ENCODE results near the gene PIGX.
A peak's percentile ranks its signal among the peaks of the same experiment; 100 is the strongest.

PIGX gene

GRCh38 chr3:196711838-196712513, at the start of gene PIGX, which contains the start of gene CEP19:
Gene PIGX, plus strand, starts transcription at chr3:196712377.
Gene CEP19, minus strand, starts transcription at chr3:196712250. Its CDS starts 3,593 bp downstream, at chr3:196708657.
- peak; percentile 75 for DNase-seq

- DNase-seq = no peak
Measured at GRCh38 chr3:196662711-196663571, 49.2 kb upstream of the PIGX start.

DNA sequence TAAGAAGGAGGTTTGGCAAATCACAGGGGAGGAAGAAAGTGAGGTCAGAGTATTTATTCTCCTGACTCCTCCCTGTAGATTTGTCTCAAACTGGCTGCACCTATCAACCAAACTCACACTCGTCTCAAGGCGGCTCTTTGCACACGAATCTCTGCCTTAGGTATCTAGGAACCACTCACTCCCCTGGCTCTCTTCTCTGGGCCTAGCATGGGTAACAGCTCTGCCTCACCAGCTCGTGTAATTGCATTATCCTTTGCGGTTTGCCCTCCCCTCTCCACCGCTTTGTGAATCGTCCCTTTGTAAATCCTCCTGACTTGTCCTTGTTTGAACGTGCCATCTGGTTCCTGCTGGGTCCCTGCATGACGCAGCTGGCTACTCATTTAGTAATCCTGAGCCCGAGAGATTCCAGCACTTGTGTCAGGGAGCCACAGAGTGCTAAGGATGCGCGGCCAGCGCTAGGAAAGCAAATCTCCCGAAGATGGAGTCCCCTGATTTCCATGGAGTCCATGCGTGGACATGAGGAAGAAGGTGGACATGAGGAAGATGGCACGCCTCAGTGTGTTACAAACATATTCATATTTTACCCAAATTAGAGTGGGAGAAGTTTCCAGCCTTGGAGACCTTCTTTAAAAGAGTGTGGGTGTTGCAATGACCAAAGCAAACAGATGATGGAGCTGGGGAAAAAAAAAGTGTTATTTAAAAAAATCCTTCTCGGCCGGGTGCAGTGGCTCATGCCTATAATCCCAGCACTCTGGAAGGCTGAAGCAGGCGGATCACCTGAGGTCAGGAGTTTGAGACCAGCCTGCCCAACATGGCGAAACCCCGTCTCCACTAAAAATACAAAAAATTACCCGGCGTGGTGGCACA, 45.9 kb upstream of the PIGX start:
- DNase-seq = peak; percentile 12

DNA sequence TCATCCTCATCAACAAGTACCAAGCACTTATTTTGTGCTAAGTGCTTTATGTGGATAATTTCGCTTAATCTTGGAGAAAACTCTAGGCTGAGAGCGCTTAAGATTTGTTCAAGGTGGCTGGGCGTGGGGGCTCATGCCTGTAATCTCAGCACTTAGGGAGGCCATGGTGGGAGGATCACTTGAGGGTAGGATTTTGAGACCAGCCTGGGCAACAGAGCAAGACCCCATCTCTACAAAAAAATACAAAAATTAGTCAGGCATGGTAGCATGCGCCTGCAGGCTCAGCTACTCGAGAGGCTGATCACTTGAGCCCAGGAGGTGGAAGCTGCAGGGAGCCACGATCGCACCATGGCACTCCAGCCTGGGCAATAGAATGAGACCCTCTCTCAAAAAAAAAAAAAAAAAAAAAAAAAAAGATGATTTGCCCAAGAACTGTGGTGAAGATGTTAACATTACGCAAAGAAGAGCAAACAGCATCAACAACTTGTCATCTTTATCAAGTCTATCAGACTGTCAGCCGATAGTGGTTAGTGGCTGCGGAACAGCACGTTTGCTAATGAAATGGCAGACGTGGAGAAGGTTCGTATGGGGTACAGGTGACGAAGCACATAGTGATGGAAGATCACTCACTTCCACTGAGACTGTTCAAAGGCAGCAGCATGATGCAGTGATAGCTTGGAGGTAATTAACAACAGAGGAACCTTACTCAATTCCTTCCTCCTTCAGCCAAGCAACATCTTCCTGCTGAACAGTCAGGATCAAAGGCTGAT, 44.9 kb upstream of the PIGX start:
- no peak for DNase-seq

DNA sequence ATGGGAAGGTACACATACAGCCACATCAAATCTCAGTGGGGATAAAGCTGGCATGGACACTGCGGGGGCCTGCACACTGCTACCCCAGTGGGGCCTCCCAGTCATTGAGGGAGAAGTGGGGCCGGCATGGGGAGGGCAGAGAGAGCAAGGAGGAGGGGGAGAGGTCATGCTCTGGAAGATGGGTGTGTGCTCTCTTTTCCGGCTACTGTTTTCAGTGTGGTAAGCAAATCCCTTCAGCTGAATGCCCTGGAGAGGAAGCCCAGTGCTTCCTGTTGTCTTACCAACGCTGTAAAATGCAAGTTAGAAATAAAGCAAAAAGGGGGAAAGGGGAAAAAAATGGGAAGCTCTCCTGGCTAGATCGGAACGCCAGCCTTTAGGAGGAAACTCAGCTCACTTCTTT, 41.8 kb upstream of the PIGX start:
- no peak for DNase-seq

GRCh38 chr3:196673632-196674031, 38.5 kb upstream of the PIGX start:
- DNase-seq = no peak

- no peak for DNase-seq
Measured at GRCh38 chr3:196677353-196677752, 34.8 kb upstream of the PIGX start.

GRCh38 chr3:196677931-196678330, 34.2 kb upstream of the PIGX start:
- no peak for DNase-seq

GRCh38 chr3:196684548-196685407, 27.4 kb upstream of the PIGX start:
- peak; percentile 31 for DNase-seq

GRCh38 chr3:196686436-196686835, 25.7 kb upstream of the PIGX start:
- no peak for DNase-seq

DNA sequence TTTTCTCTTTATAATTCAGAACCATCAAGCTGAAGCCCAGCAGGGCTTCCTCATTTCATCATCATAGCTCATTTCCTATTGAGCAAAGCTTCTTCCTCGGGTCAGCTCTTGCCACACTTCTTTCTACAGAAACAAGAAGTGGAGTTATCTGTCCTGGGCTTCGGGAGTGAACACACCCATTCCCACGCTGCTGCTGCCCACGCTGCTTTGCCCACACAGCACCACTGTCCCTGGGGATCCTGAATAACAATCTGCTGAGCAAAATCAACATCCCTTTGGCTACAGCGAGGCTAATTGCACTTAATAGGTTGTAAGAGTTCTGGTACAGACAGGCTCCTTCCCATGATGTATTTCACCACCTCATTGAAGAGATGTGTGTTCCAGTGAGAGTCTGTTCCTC, 23.8 kb upstream of the PIGX start:
- DNase-seq = no peak

- DNase-seq = no peak
Measured at GRCh38 chr3:196689941-196690660, 22.1 kb upstream of the PIGX start.

DNA sequence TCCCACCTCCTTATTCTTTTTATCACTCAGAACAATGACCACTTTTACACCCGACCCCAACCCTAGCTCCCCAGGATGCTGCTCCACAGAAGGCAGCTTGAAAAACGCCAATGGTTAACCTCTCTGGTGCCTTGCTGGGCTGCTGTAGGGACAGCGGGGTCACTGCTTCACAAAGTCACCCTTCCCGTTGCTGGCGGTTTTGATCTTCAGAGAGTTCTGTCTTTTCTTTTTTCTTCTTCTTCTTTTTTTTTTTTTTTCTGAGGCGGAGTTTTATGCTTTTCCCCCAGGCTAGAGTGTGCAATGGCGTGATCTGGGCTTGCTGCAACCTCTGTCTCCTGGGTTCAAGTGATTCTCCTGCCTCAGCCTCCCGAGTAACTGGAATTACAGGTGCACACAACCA, 20.8 kb upstream of the PIGX start:
- no peak for DNase-seq

DNA sequence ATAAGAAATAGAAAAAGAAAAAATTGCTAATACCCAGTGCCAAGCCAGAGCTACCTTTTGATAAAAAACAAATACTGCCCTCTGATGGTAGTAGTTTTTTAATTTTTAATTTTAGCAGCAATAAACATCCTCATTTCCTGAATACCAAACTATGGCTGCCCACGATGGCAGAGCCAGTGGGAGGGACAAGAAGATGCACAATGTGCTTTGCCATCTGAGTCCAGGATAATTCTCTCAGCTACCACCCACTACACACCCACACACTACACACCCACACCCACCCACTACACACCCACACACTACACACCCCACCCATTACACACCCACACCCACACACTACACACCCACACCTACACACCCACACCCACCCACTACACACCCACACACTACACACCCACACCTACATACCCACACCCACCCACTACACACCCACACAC, 18.0 kb upstream of the PIGX start:
- no peak for DNase-seq

GRCh38 chr3:196694941-196695848, 17.0 kb upstream of the PIGX start:
- no peak for DNase-seq

DNA sequence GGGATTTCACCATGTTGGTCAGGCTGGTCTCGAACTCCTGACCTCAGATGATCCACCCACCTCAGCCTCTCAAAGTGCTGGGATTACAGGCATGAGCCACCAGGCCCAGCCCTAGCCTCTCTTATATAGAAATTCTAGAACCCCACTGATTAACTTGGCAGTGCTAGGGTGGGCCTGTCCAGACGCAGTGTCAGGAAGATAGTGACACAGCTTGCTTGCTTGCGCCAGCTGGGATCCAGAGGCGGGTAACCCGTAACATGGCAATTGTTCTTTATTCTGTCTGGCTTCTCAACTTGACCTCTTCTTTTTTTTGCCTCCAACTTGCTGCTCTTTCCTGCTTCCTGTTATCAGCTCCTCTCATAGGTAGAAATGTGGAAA, 16.3 kb upstream of the PIGX start:
- DNase-seq = no peak

DNA sequence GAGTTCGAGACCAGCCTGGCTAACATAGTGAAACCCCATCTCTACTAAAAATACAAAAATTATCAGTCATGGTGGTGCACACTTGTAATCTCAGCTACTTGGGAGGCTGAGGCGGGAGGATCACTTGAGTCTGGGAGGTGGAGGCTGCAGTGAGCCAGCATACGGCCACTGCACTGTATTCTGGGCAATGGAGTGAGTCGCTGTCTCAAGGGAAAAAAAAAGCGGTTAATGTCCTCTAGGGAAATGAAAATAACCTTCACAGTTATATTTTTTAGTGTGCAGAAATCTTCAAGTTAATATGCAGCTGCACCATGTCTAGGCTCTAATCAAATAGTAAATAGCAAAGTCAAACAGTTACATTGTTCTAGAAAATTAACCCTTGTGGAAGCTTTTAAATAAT, 14.9 kb upstream of the PIGX start:
- DNase-seq = no peak

DNA sequence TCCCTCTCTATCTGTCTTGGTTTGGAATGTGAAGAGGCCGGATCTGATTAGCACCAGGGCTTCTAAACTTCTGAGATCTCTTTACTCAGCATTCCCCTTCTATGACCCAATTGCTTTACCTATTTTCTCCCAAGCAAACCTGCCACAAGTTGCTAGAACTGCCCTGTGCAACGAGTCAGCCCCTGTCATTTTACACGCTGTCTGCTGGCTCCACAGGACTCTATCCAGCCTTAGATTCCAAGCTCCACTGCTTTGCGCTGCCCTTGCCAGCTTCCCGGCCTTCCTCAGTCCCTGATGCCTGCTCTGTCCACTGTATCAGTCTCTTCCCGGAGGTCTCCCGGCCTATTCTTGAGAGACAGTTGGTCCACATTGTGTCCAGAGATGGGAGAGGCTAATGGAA, 12.4 kb upstream of the PIGX start:
- DNase-seq = no peak

DNA sequence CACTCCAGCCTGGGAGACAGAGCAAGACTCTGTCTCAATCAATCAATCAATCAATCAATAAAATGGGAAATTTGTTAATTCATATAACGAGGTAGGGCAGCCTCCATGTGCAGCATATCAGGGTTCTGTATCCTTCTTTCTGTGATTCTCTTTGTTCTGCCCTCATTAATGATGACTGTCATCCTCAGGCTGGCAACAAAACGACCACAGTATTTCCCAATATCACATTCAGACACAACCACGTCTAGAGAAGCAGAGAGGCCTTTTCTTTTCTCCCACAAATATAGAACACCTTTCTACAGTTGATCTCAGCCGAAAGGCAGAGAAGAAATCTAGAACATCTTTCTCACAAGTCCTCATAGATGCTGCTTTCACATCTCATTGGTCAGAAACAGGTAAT, 11.4 kb upstream of the PIGX start:
- DNase-seq = no peak

DNA sequence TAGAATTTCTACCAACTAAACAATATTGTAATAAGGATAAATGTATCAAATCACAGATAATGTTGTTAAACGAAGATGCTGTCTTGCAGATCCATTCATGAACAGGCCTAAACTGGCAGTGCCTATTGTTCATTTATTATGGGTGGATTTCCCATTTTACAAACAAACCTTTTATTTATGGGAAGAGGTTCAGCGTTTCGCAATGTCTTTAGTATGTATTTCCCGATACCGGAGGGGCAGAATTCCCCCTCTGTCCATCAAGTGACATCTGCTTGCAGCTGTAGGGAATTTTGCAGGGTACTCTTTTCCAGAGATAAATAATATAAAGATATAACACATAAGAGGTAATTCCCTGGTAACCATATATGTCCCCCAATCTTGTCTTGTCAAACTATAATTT, 5.8 kb upstream of the PIGX start:
- no peak for DNase-seq

Measured in DMS79 (cell line).